22Rv1 (cell line): ENCODE results near the gene PKP2.
A peak's percentile ranks its signal among the peaks of the same experiment; 100 is the strongest.

Experiments
- ZFX ChIP-seq: fragments of 450-650 bp; IDR thresholded peaks from 2 replicates; pipeline ENCODE4 v1.6.1; 2017; ENCODE audit warnings: antibody characterized with exemption, borderline replicate concordance
- TF ChIP-seq, protein P1 (sequence below): fragments of 450-650 bp; IDR thresholded peaks from 2 replicates; pipeline ENCODE4 v1.5.1; 2017; ENCODE audit warnings: mild to moderate bottlenecking

DNA sequence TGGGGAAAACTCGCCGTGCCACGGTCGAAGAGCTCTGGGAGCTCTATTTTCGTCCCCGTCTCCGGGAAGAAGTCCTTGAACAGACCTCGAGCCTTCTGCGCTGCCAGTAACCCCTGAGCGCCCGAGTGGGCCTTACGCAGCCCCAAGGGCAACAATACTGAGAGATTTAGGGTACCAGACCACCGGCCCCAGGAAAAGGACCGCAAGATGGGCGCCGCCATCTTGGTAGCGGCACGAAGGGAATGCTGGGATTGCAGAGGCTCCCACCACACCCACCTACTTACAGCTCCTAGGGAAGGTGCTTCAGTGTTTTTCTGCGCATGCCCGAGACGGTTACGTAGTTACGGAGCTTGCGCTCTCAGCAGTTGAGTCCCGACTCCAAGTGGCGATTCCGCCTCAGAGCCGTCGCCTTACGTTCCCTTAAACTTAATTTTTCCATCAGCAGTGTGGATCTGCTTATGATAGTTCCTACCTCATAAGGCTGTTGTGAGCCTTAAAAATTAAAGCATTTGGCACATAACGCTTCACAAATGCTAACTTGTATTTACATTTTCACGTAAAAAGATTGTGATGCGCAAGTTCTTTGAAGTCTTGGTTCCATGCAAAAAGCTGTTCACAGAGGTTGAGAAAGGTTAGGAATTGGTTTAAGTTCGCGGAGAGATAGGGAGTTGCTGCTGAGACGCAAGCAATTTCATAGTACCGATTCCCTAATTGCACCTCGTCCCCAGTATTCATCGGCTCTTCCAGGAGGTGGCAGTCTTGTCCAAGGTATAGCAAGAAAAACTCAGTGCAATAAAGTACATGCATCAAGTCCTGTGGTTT lies 140.7 kb downstream of the PKP2 start, which contains the start of gene YARS2:
- TF ChIP-seq, protein P1, sequence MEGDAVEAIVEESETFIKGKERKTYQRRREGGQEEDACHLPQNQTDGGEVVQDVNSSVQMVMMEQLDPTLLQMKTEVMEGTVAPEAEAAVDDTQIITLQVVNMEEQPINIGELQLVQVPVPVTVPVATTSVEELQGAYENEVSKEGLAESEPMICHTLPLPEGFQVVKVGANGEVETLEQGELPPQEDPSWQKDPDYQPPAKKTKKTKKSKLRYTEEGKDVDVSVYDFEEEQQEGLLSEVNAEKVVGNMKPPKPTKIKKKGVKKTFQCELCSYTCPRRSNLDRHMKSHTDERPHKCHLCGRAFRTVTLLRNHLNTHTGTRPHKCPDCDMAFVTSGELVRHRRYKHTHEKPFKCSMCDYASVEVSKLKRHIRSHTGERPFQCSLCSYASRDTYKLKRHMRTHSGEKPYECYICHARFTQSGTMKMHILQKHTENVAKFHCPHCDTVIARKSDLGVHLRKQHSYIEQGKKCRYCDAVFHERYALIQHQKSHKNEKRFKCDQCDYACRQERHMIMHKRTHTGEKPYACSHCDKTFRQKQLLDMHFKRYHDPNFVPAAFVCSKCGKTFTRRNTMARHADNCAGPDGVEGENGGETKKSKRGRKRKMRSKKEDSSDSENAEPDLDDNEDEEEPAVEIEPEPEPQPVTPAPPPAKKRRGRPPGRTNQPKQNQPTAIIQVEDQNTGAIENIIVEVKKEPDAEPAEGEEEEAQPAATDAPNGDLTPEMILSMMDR = peak; percentile 91
- no peak for TF ChIP-seq ZFX
